Hematopoietic multipotent progenitor cell treated with erythropoietin and hydrocortisone succinate and interleukin-3 and kit ligand, for 6 days (in vitro differentiated cells): ENCODE results near the gene SAMD14.
A peak's percentile ranks its signal among the peaks of the same experiment; 100 is the strongest.

Experiments
- DNase-seq: peaks from one replicate; pipeline ENCODE4 v3.0.0-alpha.2; 2015

SAMD14 gene

GRCh38 chr17:50147841-50148225, 17.9 kb upstream of the SAMD14 start:
- DNase-seq, result no peak

- DNase-seq, result no peak
Observed at GRCh38 chr17:50146927-50147665, 17.1 kb upstream of the SAMD14 start.

- no peak for DNase-seq
Observed at GRCh38 chr17:50146230-50146926, 16.4 kb upstream of the SAMD14 start.

- no peak for DNase-seq
Observed at GRCh38 chr17:50145532-50146229, 15.7 kb upstream of the SAMD14 start.

- no peak for DNase-seq
Observed at GRCh38 chr17:50144845-50145531, 15.0 kb upstream of the SAMD14 start.

- no peak for DNase-seq
Observed at GRCh38 chr17:50144355-50144754, 14.4 kb upstream of the SAMD14 start.

- DNase-seq, result no peak
Observed at GRCh38 chr17:50143461-50144176, 13.7 kb upstream of the SAMD14 start.

GRCh38 chr17:50141745-50142110, 11.8 kb upstream of the SAMD14 start:
- DNase-seq, result no peak

- DNase-seq, result no peak
Observed at GRCh38 chr17:50141026-50141744, 11.2 kb upstream of the SAMD14 start.

GRCh38 chr17:50139950-50140885, 10.3 kb upstream of the SAMD14 start:
- DNase-seq, result peak; percentile 89

GRCh38 chr17:50139185-50139783, 9.3 kb upstream of the SAMD14 start:
- DNase-seq, result no peak

- no peak for DNase-seq
Observed at GRCh38 chr17:50137042-50137441, 7.1 kb upstream of the SAMD14 start.

GRCh38 chr17:50136096-50136687, 6.2 kb upstream of the SAMD14 start:
- no peak for DNase-seq

GRCh38 chr17:50135316-50136095, 5.5 kb upstream of the SAMD14 start:
- DNase-seq, result no peak

GRCh38 chr17:50134206-50135110, 4.5 kb upstream of the SAMD14 start:
- DNase-seq, result no peak

- no peak for DNase-seq
Observed at GRCh38 chr17:50133769-50134099, 3.8 kb upstream of the SAMD14 start.

GRCh38 chr17:50133028-50133768, 3.2 kb upstream of the SAMD14 start:
- no peak for DNase-seq
